GM21447 (cell line): ENCODE results near the gene ZNF92.
"Not testable (repeated sequence)": the region's sequence is repeated elsewhere in the genome, so short reads cannot be mapped to it uniquely, and the experiment has no call there.

Experiments
- ATAC-seq: cut with Tn5 transposase; IDR thresholded peaks from one replicate; pipeline ENCODE4 v1.9.1; 2021; ENCODE audit not compliant: unreplicated experiment

Gene ZNF92

DNA sequence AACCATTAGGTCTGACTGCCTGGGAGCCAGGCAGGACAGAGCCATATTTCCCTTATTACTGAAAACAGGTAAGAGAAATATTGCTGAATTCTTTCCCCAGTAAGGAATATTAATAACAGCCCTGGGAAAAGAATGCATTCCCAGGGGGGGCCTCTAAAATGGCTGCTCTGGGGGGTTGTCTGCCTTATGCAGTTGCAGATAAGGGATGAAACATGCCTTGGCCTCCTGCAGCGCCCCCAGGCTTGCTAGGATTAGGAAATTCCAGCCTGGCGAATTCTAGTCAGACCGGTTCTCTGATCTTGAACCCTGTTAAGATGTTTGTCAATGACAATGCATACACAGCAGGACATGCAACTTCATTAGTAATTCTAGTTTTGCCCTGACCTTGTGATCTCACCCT lies 49.6 kb downstream of the ZNF92 start:
- not testable (repeated sequence) for ATAC-seq

DNA sequence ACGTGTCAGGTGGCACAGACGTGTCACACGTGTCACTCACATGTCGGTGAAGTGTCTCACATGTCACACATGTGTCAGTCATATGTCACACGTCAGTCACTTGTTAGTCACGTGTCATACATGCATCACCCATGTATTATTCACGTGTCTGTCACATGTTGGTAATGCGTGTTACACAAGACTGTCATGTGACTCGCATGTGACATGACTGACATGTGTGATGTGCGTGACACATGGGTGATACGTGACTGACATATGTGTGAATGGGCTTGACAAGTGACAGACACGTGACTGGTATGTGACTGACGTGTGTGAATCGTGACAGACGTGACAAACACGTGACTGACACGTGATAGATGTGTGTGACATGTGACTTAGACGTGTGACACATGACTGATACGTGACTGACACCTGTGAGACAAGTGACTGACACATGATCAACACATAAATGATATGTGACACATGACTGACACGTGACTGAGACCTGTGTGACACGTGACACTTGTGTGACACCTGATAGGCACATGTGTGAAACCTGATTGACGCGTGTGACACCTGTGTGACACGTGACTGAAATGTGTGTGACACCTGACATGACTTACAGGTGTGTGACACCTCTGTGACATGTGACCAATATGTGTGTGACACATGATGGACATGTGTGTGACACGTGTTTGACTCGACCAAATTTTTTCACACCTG lies 56.1 kb downstream of the ZNF92 start:
- no peak for ATAC-seq

DNA sequence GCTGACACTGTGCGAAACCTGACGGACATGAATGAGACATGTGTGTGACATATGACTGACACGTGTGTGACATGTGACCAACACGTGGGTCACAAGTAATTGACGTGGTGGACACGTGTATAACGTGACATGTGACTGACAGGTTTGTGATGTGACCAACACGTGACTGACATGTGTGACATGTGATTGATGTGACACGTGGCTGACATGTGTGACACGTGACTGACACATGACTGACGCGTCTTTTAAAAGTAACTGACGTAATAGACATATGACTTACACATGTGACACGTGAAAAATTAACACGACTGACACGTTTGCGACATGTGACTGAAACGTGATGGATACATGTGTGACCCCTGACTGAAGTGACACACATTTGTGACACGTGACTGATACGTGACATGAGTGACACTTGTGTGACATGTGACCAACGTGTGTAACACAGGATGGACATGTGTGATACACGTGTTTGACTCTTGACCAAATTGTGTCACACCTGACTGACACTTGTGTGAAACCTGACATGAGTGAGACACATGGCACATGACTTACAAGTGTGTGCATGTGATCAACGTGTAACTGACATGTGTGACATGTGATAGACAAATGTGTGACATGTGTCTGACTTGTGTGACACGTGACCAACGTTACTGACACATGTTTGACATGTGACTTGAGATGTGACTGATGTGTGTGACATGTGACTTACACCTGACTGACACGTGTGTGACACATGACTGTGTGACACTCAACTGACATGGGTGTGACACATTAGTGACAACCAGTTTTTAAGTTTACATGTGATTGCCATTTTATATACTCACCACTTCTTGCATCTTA lies 56.9 kb downstream of the ZNF92 start:
- ATAC-seq: no peak

GRCh38 chr7:65434307-65434706 lies 60.7 kb downstream of the ZNF92 start:
- ATAC-seq: no peak

- ATAC-seq: no peak
Measured at GRCh38 chr7:65436163-65436562, 62.5 kb downstream of the ZNF92 start.

DNA sequence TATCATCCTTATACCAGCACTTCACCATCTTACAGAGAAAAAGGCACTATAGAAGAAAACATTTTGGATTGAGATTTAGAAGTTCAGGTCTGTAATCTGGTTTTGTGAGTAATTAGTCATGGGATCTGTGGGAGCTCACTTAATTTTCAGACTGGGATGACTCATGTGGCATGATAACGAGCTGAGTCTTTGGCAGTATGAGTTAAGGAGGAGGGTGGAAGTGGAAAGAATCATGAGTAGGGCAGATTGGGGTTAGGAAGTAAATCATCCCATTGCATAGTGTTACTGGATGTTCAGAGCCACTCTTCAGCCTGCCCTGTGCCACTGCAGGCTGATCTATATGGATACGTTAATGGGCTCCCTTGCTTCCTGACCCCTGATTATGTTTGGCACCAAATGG lies 64.9 kb downstream of the ZNF92 start:
- ATAC-seq: no peak

DNA sequence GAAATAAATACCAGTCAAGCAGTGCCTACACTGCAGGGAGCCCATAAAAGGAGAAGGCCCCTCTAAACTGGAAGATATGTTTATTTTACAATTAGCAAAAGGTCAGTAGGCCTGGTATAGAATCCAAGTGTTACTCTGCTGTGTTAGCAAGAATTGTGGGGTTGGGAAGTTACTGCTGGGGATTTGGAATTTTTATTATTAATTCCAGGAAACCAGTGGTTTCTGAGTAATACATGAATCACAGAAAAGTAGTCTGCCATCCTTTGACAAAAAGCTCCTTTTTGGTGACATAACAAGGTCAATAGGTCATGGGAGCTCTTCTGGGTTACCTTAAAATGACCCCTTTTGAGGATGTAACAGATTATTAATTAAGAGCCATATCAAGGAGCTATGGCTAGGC lies 67.4 kb downstream of the ZNF92 start:
- ATAC-seq: no peak

DNA sequence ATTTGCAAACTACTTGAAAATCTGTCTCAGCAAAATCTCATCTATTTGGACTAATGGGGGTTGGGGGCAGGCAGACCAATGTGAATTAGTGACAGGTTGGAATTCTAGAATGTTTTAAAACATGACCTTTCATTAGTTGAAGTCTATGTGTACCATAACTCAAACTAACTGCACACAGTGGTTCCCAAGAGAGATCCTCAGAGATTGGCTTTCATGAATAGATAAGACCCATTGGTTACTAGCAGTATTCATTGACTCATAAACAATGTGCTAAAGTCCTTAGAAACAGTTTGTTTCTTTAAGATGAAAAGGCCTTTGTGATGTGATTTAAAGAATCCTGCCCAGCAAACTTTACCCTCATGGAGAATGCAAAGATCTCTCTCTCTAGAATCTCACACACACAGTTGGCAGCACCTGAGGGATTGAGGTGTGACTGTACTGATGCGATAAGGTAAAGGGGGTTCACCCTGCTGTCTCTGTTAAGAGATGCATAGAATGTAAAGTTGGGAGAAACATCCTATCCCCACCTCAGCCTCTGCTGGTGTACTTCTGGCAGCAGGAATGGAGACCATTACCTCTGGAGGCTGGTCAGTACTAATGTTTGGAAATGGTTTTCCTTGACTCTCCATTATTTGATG lies 70.7 kb downstream of the ZNF92 start:
- no peak for ATAC-seq

DNA sequence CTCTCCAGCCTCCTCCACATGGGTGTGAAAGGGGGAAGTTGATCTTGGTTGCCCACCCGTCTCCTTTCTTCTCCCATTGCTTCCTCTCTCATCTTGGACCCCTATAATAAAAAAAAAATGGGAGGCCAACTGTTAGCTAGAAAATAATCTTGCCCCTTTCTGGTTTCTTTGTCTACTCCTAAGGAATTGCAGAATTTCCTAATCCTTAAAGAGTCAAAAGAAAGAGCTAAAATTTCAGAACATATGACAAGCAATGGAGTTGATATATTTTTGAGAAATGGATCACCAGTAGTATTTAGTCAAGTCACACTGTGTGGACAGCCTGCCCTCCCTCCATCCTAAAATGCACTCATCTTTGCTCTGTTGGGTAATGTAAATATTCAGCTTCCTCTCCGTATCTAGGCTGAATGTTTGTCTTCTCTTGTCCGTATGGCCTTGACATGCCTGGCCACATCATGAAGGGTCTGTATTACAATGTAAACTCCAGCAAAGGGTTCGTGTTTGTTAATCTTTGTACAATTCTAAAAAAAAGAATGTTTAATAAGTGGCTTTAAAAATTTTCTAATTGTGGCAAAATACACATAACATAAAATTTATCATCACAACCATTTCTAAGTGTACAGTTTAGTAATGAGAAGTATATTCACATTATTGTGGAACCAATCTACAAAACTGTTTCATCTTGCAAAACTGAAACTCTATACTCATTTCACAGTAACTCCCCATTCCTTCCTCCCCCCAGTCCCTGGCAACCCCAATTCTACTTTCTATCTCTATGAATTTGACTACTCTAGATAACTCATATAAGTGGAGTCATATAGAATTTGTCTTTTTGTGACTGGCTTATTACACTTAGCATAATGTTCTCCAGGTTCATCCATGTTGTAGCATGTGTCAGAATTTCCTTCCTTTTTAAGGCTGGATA lies 71.5 kb downstream of the ZNF92 start:
- ATAC-seq: no peak

- not testable (repeated sequence) for ATAC-seq
Measured at GRCh38 chr7:65447041-65447440, 73.4 kb downstream of the ZNF92 start.

GRCh38 chr7:65448816-65449504 lies 75.3 kb downstream of the ZNF92 start:
- no peak for ATAC-seq

GRCh38 chr7:65449505-65449852 lies 75.8 kb downstream of the ZNF92 start:
- ATAC-seq: no peak
